SHP77 (cell line): ENCODE measurements around the gene COL26A1.
"Not testable (repeated sequence)": the region's sequence is repeated elsewhere in the genome, so short reads cannot be mapped to it uniquely, and the experiment has no call there.

ENCODE experiments used
- DNase-seq, 2 experiments: peaks; one replicate each; lab custom pipeline; 2025; lab: John Stamatoyannopoulos, UW

Gene COL26A1

GRCh38 chr7:101496017-101496416 lies 133.3 kb downstream of the COL26A1 start:
- no peak for DNase-seq

- DNase-seq, result no peak
Measured at GRCh38 chr7:101501351-101501750, 138.7 kb downstream of the COL26A1 start.

GRCh38 chr7:101502466-101503098 lies 139.9 kb downstream of the COL26A1 start:
- DNase-seq, result no peak

- not testable (repeated sequence) for DNase-seq
Measured at GRCh38 chr7:101505510-101505909, 142.8 kb downstream of the COL26A1 start.

- no peak for DNase-seq
Measured at GRCh38 chr7:101506531-101506930, 143.9 kb downstream of the COL26A1 start.

- no peak for DNase-seq
Measured at GRCh38 chr7:101507327-101507726, 144.7 kb downstream of the COL26A1 start.

- peak; percentile 51 to 73 for DNase-seq
Measured at GRCh38 chr7:101507791-101508252, 145.1 kb downstream of the COL26A1 start.

- DNase-seq, result no peak
Measured at GRCh38 chr7:101510297-101510696, 147.6 kb downstream of the COL26A1 start.

- no peak for DNase-seq
Measured at GRCh38 chr7:101511965-101512364, 149.3 kb downstream of the COL26A1 start.

- DNase-seq, result no peak
Measured at GRCh38 chr7:101516851-101517250, 154.2 kb downstream of the COL26A1 start.

GRCh38 chr7:101517304-101517703 lies 154.6 kb downstream of the COL26A1 start:
- DNase-seq, result no peak

- DNase-seq, result no peak
Measured at GRCh38 chr7:101518336-101518735, 155.7 kb downstream of the COL26A1 start.

GRCh38 chr7:101519324-101520023 lies 156.8 kb downstream of the COL26A1 start:
- DNase-seq, result no peak

- no peak for DNase-seq
Measured at GRCh38 chr7:101521430-101521925, 158.8 kb downstream of the COL26A1 start.

GRCh38 chr7:101522021-101522420 lies 159.3 kb downstream of the COL26A1 start:
- DNase-seq, result no peak

GRCh38 chr7:101527844-101528667 lies 165.4 kb downstream of the COL26A1 start:
- DNase-seq, result no peak

GRCh38 chr7:101529560-101529959 lies 166.9 kb downstream of the COL26A1 start:
- no peak for DNase-seq

GRCh38 chr7:101531726-101532357 lies 169.2 kb downstream of the COL26A1 start:
- DNase-seq, result no peak

- DNase-seq, result no peak
Measured at GRCh38 chr7:101532400-101533102, 169.9 kb downstream of the COL26A1 start.

- no peak for DNase-seq
Measured at GRCh38 chr7:101533103-101533465, 170.4 kb downstream of the COL26A1 start.

- DNase-seq, result no peak
Measured at GRCh38 chr7:101534015-101534803, 171.5 kb downstream of the COL26A1 start.
